WI38 (cell line): ENCODE measurements around the gene MTRF1L.
A peak's percentile ranks its signal among the peaks of the same experiment; 100 is the strongest.
"Not testable (repeated sequence)": the region's sequence is repeated elsewhere in the genome, so short reads cannot be mapped to it uniquely, and the experiment has no call there.

Experiments
- H3K4me3 ChIP-seq: 2 replicates; pipeline ENCODE4 v1.5.1; 2011; ENCODE audit warnings: low read depth, mild to moderate bottlenecking, control low read depth, low read length
- CTCF ChIP-seq: IDR thresholded peaks from 2 replicates; pipeline ENCODE4 v1.5.1; 2012; ENCODE audit warnings: low read depth, mild to moderate bottlenecking, control low read depth, low read length

The MTRF1L gene

GRCh38 chr6:152969688-152970418 lies 32.7 kb downstream of the MTRF1L start:
- TF ChIP-seq CTCF, result no peak
- H3K4me3 ChIP-seq, result no peak overlapping the region

GRCh38 chr6:152966168-152966894 lies 36.2 kb downstream of the MTRF1L start:
- not testable (repeated sequence) for H3K4me3 ChIP-seq

- H3K4me3 ChIP-seq, result no peak overlapping the region
- TF ChIP-seq CTCF, result no peak
Measured at GRCh38 chr6:152959333-152959732, 43.2 kb downstream of the MTRF1L start.

- H3K4me3 ChIP-seq, result no peak overlapping the region
- TF ChIP-seq CTCF, result no peak
Measured at GRCh38 chr6:152957796-152958195, 44.7 kb downstream of the MTRF1L start.

GRCh38 chr6:152954443-152954842 lies 48.1 kb downstream of the MTRF1L start:
- no peak for TF ChIP-seq CTCF
- H3K4me3 ChIP-seq, result no peak overlapping the region

GRCh38 chr6:152952866-152953509 lies 49.5 kb downstream of the MTRF1L start:
- H3K4me3 ChIP-seq, result no peak overlapping the region
- TF ChIP-seq CTCF, result peak; percentile 24; the same call in 1 of the 2 replicates

- no peak for TF ChIP-seq CTCF
Measured at GRCh38 chr6:152952045-152952444, 50.5 kb downstream of the MTRF1L start.

More at GRCh38 chr6:152952045-152952444, 50.5 kb downstream of the MTRF1L start:
- H3K4me3 ChIP-seq, result no peak overlapping the region
